OCI-M1 (cell line): Measurements from ENCODE around the gene ATAT1.

Experiments used
- DNase-seq: peaks from one replicate; lab custom pipeline; 2025; lab: John Stamatoyannopoulos, UW

ATAT1 gene

DNA sequence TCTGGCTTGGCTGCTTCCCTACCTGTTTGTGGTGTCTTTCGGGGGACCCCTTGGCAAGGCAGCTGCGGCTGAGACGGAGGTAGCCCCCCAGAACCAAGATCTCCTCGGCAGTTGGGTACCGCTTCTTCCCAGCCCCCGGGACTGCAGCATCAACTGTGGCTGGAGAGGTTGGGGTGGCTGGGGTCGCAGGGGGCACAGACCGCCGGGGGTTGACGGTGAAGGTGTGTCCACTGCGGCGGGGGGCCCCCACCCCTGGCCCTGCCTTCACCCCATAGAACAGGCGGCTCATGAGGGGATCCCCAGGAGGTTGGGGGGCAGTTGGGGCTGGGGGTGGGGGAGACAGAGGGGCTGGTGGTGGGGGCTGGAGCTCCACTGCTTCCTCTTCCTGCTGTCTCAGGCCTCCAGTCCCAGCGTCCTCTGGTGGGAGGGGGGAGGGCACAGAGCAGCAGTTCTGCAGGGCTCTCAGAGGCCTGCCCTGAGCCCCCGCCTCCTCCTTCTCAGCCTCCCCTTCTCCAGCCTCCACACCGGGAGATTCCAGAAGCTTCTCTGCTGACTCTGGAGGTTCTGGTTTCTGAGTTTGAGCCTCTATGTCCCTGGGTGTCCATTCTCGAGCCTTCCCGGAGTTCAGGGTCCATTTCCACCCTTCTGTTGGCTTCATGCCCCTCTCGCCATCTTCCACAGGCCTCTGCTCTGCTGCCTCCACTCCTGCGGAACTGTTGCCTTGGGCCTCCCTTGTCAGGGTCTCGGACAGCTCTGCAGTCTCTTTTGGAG, 57.9 kb downstream of the ATAT1 start:
- DNase-seq = peak; percentile 86

DNA sequence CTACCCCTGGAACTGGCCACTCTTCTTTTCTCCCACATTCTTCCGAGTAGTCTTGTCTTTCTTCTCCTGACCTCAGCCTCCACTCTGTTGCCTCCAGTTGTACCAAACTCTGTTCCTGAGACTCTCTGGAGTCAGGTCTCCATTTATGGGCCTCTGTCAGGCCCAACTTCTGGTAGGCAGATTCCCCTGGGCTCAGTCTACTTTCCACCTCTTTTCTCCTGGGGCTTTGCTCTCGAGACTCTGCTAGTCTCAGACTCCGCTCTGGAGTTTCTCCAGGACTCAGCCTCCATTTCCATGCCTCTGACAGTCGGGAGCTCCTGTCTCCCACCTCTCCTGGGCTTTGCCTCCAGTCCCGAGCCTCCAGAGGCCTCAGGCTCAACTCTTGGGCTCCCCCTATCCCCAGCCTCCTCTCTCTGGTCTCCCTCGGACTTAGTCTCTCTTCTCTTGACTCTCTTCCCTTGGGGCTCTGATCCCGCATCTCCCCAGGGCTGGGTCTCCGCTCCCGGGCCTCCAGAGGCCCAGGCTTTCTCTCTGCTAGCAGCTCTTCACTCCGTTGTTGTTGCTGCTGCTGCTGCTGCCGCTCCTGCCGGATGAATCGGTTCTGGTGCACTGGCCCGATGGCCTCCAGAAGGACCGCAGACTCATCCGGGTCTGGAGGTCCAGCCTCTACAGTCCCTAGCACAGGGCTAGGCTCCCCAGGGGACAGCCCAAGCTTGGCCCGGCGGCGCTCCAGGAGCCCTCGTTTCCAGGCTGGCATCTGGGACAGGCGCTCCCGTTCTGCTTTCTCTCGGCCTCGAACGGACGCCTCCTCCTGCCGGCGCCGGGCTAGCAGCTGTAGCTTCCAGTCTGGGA, 58.7 kb downstream of the ATAT1 start:
- DNase-seq = peak; percentile 46

- peak; percentile 85 for DNase-seq
These were observed 59.6 kb downstream of the ATAT1 start, which contains the start of gene PPP1R18 for GRCh38 chr6:30686009-30686907. TSS of gene PPP1R18 (minus strand) at chr6:30686645. CDS start at chr6:30686018, 627 bp downstream.

DNA sequence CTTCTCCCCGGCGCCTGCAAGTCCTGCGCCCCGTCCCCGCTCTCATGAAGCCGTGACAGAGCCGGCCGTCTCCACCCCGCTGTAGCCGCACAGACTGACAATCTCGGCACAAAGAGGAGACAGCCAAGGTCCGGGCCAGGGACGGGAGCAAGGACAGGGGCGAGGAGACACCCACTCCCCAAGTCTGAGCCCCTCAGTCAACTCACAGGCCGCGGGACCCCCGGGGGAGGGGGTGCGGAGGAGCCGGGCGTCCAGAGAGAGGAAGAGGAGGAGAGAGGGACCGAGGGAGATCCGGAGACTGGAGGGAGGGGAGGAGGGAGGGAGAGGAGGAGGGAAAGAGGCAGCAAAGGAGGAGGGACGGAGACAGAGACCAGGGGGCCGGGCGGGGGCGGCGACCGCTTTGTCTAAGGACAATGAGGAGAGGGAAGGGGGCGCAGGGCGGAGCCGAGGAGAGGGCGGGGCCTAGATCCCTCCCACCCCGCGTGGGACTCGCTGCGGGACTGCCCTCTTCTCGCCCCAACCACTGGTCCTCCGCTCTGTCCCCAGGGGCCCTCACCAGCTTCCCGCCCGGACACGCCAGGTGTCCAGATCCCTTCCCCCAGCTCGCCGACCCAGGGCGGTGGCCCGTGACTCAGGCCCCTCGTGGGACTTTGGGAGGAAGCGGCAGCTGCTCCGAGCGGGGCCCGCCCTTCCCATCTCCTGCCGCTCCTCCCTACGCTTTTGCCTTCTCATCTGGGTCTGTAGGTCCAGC, 60.4 kb downstream of the ATAT1 start:
- peak; percentile 91 for DNase-seq

- peak; percentile 61 for DNase-seq
These were observed 61.2 kb downstream of the ATAT1 start for GRCh38 chr6:30687659-30688431.

DNA sequence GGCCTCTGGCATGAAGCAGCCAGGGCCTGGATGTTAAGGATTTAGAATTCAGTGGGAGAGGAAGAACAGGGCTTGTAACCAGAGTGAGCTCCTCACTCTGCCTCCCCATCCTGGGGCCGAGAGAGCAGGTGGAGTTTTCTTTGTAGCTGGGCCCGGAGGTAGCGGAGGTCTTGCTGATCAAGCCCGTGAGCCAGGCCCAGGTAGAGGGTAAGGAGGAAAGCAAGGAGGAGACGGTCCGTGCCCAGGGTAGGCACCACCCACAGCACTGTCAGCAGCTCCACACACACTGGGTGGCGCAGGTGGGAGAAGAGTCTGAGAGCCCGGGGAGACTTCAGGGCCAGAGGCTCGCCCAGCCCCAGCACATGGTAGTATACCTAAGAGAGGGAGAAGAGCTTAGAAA, 61.9 kb downstream of the ATAT1 start:
- DNase-seq = no peak

DNA sequence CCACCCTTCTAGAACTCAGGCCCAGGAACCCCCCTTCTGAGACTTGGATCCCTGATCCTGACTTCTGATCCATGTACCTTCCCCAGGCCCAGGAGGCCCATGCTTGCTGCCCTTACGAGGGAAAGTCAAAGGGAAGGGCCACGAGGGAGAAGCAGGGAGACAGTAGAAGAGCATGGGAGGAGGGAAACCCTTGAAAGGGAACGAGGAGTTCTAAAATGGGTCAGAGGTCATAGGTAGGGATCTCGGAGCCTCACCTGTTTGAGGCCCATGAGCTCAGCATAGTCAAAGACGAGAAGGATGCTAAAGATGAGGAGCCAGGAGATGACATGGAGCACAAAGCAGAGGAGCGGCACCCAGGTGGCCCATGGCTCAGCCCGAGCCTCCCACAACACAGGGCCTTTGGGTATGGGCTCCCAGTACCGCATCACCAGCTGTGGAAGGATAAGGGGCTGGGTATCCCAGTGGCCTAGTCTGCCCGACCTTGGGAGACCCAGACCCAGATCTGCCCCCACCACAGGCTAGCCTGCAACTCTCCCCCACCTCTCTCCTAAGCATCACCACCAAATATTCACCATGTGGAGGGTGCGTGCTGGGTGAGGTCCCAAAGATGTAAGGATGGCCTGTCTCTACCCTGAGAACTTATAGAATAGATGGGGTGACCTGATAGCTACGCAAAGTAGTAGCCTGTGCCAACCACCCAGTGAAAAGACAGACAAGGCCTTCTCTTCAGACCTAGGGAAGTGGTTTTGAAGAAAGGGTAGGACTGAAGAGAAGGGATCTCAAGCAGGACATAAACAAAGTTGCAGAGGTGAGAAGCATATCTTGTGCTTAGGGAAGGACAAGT, 62.6 kb downstream of the ATAT1 start:
- no peak for DNase-seq

DNA sequence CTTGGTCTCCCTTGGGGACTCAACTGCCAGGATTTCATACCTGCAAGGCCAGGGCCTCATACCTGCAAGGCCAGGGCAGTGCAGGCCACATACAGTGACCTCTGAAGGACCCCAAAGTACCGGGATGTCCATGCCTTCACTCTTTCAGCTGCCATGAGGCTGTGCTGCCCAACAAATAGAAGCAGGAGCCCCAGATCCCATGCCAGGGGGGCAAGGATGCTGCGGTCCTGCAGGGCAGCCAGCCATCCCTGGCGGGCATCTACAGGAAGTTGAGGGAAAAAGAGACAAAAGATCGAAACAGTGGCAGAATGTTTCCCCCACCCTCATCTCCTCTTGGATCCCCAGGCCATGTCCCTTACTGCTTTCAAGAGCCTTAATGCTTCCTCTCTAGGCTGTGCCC, 63.3 kb downstream of the ATAT1 start:
- no peak for DNase-seq

GRCh38 chr6:30690403-30691207, 63.9 kb downstream of the ATAT1 start, which contains the start of gene NRM:
TSS of gene NRM (minus strand) at chr6:30690984. CDS start at chr6:30690974, 10 bp downstream.
- peak; percentile 96 for DNase-seq

GRCh38 chr6:30691208-30691847, 64.7 kb downstream of the ATAT1 start:
- DNase-seq = no peak
